GM19193 (cell line): ENCODE measurements around the gene MAPK1.

Source experiments
- POLR2A ChIP-seq: IDR thresholded peaks from 4 replicates; pipeline ENCODE4 v1.6.1; 2011; ENCODE audit not compliant: insufficient read depth, insufficient read length; ENCODE audit errors: extremely low read depth

MAPK1 gene

DNA sequence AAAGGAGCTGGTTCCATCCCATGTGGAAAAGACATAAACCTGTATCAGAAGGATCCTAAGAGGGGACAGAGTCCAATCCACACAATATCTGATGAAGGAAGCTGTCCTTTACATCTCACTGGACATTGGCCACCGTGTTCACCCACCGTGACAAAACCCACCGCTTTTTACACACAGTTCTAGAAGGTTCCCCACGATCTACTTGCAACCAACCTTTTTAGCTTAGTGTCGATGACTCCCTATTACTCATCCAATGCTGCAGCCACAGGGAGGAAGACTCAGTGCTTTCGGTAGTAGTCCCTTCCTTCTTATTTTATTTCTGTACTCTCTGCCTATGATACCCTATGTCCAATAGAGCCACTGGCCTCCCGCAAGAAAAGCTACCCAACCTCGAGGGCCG lies 65.4 kb downstream of the MAPK1 start:
- no peak for TF ChIP-seq POLR2A

- TF ChIP-seq POLR2A = no peak
Measured at GRCh38 chr22:21800552-21801303, 66.7 kb downstream of the MAPK1 start.

GRCh38 chr22:21797444-21798221 lies 69.8 kb downstream of the MAPK1 start:
- TF ChIP-seq POLR2A = no peak

- TF ChIP-seq POLR2A = no peak
Measured at GRCh38 chr22:21796863-21797262, 70.6 kb downstream of the MAPK1 start.

GRCh38 chr22:21796231-21796630 lies 71.2 kb downstream of the MAPK1 start:
- no peak for TF ChIP-seq POLR2A

DNA sequence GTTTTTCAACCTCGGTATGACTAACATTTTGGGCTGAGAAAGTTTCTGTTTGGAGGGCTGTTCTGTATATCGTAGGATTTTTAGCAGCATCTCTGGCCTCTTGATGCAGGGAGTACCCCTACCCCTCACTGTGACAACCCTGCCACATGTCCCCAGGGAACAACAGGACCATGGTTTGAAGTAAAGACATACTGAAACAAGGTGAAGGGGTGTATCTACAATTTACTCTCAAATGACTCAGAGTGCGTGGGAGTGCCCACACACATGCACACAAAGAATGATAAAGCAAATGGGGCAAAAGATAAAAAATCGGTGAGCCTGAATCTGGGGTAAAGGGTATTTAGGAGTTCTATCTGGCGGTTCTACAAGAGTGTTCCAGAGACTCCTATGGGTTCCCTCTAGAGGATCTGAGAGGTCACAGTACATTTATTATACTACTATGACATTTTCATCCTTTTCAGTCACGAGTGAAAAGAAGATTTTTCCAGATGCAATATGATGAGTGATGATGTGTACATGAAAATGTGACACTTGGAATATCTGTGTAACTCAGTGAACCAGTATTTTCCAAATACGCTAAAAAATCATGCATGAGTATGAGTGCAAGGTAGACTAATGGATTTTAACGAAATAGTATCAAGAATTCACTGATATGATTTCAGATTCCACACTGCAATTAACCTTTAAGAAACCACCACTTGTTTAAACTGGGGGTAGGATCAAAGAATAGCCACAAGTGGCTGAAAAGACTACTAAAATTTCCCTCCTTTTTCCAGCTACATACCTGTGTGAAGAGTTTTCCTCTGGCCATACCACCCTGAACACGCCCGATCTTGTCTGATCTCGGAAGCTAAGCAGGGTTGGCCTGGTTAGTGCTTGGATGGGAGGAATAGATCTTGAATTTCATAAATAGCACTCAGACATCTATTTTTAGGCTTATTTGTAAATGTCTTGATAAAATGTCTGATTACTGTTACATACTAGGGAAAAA lies 75.5 kb downstream of the MAPK1 start:
- TF ChIP-seq POLR2A = no peak

DNA sequence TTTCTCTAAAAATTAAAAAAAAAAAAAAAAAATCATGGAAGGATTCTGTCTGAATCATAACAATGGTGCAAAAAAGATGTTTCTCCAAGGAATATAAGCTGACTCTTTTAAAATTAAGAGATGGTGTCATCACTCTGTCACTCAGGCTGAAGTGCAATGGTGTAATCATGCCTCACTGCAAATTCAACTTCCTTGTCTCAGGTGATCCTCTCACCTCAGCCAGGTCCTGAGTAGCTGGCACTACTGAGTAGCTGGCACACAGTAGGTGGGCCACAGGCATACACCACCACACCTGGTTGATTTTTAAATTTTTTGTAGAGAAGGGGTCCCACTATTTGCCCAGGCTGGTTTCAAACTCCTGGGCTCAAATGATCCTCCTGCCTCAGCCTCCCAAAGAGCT lies 77.1 kb downstream of the MAPK1 start:
- TF ChIP-seq POLR2A = no peak

DNA sequence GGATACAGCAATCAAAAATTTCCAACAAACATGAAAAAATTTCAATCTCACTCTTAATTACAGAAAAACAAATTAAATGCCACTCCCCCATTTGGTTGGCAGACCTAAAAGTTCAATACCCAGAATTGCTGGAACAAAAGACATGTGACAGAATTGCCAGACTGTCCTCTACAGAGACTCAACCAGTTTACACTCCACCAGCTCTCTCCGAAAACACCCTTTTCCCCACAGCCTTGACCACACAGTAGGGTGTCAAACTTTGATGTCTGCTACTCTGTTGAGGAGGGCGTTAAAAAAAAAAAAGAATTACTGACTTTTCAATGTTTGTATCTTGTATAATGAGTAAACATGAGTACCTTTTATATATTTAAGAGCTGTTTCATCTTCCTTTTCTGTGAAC lies 87.2 kb downstream of the MAPK1 start:
- no peak for TF ChIP-seq POLR2A

- TF ChIP-seq POLR2A = no peak
Measured at GRCh38 chr22:21779444-21779843, 88.0 kb downstream of the MAPK1 start.

DNA sequence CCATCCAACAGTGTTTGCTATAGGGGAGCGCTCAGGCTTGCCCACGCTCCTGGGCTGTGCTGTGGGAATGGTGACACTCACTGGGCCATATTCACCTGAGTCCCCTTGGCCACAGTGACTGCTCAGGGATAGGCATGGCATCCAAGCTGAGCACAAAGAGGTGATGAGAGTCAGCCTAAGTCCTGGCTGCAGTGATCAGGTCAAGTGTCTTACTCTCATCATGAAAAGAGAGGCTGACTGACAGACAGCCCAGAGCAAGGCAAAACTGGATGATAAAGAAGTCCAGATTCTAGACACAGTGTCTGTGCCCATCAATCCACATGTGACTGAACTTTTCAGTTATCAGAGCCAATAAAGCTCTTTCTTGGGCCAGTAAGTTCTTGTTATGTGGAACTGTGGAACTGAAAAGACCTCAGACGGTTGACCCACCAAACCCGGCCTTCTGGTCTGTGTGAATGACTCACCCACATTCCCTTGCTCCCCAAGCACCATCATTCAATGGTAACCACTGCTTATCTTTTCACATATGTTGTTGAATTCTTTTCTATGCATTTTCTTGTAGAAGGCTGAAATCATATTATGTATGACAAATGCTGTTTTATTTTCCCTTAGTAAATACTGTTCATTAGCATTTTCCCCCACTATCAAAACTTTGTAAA lies 88.6 kb downstream of the MAPK1 start:
- TF ChIP-seq POLR2A = no peak

- no peak for TF ChIP-seq POLR2A
Measured at GRCh38 chr22:21771631-21771976, 95.8 kb downstream of the MAPK1 start.

DNA sequence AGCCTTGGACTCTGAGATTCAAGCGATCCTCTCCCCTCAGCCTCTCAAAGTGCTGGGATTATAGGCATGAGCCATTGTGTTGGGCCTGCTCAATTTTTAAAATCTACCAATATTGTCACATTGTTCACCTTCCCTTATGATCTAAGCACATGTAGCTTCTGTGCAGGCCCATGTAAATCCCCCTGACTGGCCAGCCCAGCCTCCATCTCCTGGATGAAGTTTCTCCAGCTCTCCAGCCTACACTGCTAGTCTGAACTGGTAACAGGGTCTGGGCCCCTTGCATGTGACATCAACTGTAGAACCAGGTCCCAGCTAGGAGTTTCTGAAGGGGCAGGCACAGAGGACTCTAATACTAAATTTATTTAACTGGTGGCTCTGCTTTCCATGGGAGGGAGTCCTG lies 99.0 kb downstream of the MAPK1 start:
- TF ChIP-seq POLR2A = no peak

GRCh38 chr22:21766691-21767462 lies 100.6 kb downstream of the MAPK1 start:
- no peak for TF ChIP-seq POLR2A

GRCh38 chr22:21765909-21766529 lies 101.4 kb downstream of the MAPK1 start:
- no peak for TF ChIP-seq POLR2A
